HEK293 (cell line): ENCODE results near the gene PDE3A.

Source experiments
- CTCF ChIA-PET: fragments of 350-600 bp; formaldehyde crosslinking; extraction: SDS; loops from one replicate; lab custom pipeline; 2021; ENCODE audit warnings: antibody characterized with exemption; lab: Yijun Ruan, JAX
- POLR2A ChIA-PET: fragments of 300-600 bp; formaldehyde crosslinking; extraction: SDS; loops from one replicate; lab custom pipeline; 2020; ENCODE audit warnings: antibody characterized with exemption, inconsistent platforms; lab: Yijun Ruan, JAX
- H3K27ac ChIP-seq: fragments of 200-500 bp; sonication (Bioruptor generic); 2 replicates; pipeline ENCODE4 v1.5.1; 2014; ENCODE audit warnings: low read depth, low read length, control low read depth, inconsistent platforms; ENCODE audit errors: extremely low read depth
- H3K36me3 ChIP-seq, 2 experiments: fragments of 200-500 bp in 1 of 2; sonication (Bioruptor generic) in 1 of 2; 1 replicate in 1 of 2; 2 replicates in 1 of 2; pipeline ENCODE4 v1.5.1; 2014 to 2017; ENCODE audit warnings: inconsistent platforms in 2 of 2, low read length in 2 of 2; ENCODE audit not compliant: control insufficient read depth in 2 of 2, insufficient read depth in 1 of 2
- H3K4me1 ChIP-seq: fragments of 200-500 bp; sonication (Bioruptor generic); 2 replicates; pipeline ENCODE4 v1.5.1; 2014; ENCODE audit warnings: mild to moderate bottlenecking, low read length, inconsistent platforms; ENCODE audit not compliant: control insufficient read depth, insufficient read depth
- H3K4me3 ChIP-seq: 2 replicates; pipeline ENCODE4 v1.5.1; 2011; ENCODE audit warnings: low read depth, mild to moderate bottlenecking, control low read depth, low read length, moderate library complexity
- H3K9me3 ChIP-seq: fragments of 200-500 bp; sonication (Bioruptor generic); 2 replicates; pipeline ENCODE4 v1.5.1; 2014; ENCODE audit warnings: low read depth, low read length, inconsistent platforms; ENCODE audit not compliant: control insufficient read depth, insufficient read depth
- KLF16 ChIP-seq: fragments of 450-650 bp; formaldehyde crosslinking; IDR thresholded peaks from 2 replicates; pipeline ENCODE4 v1.5.1; 2017; ENCODE audit warnings: missing biosample characterization, missing genetic modification characterization
- KLF8 ChIP-seq: fragments of 450-650 bp; formaldehyde crosslinking; IDR thresholded peaks from 2 replicates; pipeline ENCODE4 v1.5.1; 2016; ENCODE audit warnings: missing biosample characterization, missing genetic modification characterization
- ZBTB1 ChIP-seq: fragments of 450-650 bp; formaldehyde crosslinking; IDR thresholded peaks from 2 replicates; pipeline ENCODE4 v1.5.1; 2016; ENCODE audit warnings: missing biosample characterization, missing genetic modification characterization
- ZNF202 ChIP-seq: fragments of 450-650 bp; formaldehyde crosslinking; IDR thresholded peaks from 2 replicates; pipeline ENCODE4 v1.5.1; 2016; ENCODE audit warnings: missing biosample characterization, missing genetic modification characterization, borderline replicate concordance
- ZNF248 ChIP-seq: fragments of 450-650 bp; formaldehyde crosslinking; IDR thresholded peaks from 2 replicates; pipeline ENCODE4 v1.5.1; 2017; ENCODE audit warnings: missing biosample characterization, missing genetic modification characterization
- ZNF37A ChIP-seq: fragments of 450-650 bp; IDR thresholded peaks from 2 replicates; pipeline ENCODE4 v1.5.1; 2018; ENCODE audit warnings: missing biosample characterization, missing genetic modification characterization
- ZNF626 ChIP-seq: fragments of 450-650 bp; sonication (Bioruptor Pico); formaldehyde crosslinking; IDR thresholded peaks from 2 replicates; pipeline ENCODE4 v1.5.1; 2018; ENCODE audit warnings: missing biosample characterization, missing genetic modification characterization, inconsistent platforms
- ZNF664 ChIP-seq: fragments of 450-650 bp; formaldehyde crosslinking; IDR thresholded peaks from 2 replicates; pipeline ENCODE4 v1.5.1; 2016; ENCODE audit warnings: missing biosample characterization, missing genetic modification characterization
- ZNF707 ChIP-seq: fragments of 450-650 bp; formaldehyde crosslinking; IDR thresholded peaks from 2 replicates; pipeline ENCODE4 v1.5.1; 2016; ENCODE audit warnings: missing biosample characterization, missing genetic modification characterization
- ZNF791 ChIP-seq: fragments of 450-650 bp; formaldehyde crosslinking; IDR thresholded peaks from 2 replicates; pipeline ENCODE4 v1.5.1; 2016; ENCODE audit warnings: missing biosample characterization, missing genetic modification characterization
- TF ChIP-seq, protein P1 (sequence below): fragments of 450-650 bp; formaldehyde crosslinking; IDR thresholded peaks from 2 replicates; pipeline ENCODE4 v1.5.1; 2016; ENCODE audit warnings: missing biosample characterization, missing genetic modification characterization
- TF ChIP-seq, protein P2 (sequence below): fragments of 450-650 bp; formaldehyde crosslinking; IDR thresholded peaks from 2 replicates; pipeline ENCODE4 v1.5.1; 2016; ENCODE audit warnings: missing biosample characterization, missing genetic modification characterization
- TF ChIP-seq, protein P3 (sequence below): fragments of 450-650 bp; formaldehyde crosslinking; IDR thresholded peaks from 2 replicates; pipeline ENCODE4 v1.5.1; 2016; ENCODE audit warnings: missing biosample characterization, missing genetic modification characterization
- TF ChIP-seq, protein P4 (sequence below): fragments of 450-650 bp; formaldehyde crosslinking; IDR thresholded peaks from 2 replicates; pipeline ENCODE4 v1.5.1; 2016; ENCODE audit warnings: missing biosample characterization, missing genetic modification characterization

The PDE3A gene

DNA sequence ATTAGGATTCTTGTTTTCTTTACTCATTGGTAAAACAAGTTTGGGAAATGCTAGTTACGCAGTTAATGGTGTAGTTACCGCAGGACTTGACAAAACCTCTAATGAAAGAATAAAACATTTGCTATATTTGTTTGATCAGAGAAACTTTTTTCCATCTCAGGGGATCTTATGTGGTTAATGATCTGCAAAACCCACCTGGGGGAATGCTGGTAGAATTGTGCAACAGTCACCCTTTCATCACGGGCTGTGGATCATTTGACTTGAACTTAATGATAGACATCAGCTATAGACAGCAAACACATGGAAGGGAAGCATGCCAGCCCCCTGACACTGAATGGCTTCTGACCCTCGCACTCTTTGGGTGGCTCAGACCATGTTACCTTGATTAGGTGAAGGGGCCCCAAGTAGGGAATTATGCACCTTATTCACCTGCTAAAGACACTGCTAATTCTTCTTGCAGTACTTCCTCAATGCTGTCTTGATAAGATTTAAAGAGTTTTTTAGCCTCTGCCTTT lies 84.2 kb downstream of the PDE3A start (continued):
- TF ChIP-seq, protein P1, sequence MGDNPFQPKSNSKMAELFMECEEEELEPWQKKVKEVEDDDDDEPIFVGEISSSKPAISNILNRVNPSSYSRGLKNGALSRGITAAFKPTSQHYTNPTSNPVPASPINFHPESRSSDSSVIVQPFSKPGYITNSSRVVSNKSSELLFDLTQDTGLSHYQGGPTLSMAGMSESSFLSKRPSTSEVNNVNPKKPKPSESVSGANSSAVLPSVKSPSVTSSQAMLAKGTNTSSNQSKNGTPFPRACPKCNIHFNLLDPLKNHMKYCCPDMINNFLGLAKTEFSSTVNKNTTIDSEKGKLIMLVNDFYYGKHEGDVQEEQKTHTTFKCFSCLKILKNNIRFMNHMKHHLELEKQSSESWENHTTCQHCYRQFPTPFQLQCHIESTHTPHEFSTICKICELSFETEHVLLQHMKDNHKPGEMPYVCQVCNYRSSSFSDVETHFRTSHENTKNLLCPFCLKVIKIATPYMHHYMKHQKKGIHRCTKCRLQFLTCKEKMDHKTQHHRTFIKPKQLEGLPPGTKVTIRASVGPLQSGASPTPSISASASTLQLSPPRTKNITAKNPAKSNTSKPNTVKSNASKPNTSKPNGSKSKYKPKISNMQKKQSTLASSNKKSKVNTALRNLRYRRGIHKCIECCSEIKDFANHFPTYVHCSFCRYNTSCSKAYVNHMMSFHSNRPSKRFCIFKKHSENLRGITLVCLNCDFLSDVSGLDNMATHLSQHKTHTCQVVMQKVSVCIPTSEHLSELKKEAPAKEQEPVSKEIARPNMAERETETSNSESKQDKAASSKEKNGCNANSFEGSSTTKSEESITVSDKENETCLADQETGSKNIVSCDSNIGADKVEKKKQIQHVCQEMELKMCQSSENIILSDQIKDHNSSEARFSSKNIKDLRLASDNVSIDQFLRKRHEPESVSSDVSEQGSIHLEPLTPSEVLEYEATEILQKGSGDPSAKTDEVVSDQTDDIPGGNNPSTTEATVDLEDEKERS (tag by site-specific recombination) = no peak

DNA sequence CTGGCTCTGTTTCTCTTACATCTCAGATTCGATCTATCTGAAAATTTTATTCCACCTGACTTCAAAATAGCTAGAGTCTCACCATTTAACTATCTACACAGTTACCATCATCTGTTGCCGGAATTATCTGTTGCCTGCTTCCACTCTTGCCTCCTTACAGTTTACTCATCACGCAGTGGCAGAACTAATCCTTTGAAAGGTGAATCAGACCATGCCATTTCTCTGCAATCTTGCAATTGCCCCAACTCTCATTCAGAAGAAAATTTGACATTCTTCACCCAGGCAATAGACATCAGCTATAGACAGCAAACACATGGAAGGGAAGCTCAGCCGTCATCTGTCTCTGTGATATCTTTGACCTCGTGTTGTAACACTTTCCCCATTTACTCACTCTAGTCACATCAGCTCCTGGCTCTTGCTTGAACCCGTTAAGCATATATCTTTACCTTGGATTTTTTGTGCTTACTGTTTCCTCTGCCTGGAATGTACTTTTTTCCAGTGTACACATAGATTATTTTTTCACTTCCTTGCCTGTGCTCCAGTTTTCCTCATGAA lies 85.5 kb downstream of the PDE3A start:
- POLR2A ChIA-PET = no interaction called here

More for the DNA sequence above, 85.5 kb downstream of the PDE3A start:
- Histone ChIP-seq H3K36me3 (no peaks in the 10 kb centered on the region), H3K9me3 (no peaks in the 10 kb centered on the region), H3K4me3 (no peak overlapping the region), H3K27ac (no peak overlapping the region), H3K4me1 (no peaks in the 10 kb centered on the region)
- CTCF ChIA-PET = interaction anchor here (0.6 kb wide), 3 partner anchors 11 to 1515 kb away, joined by 3 read pairs; no protein-coding TSS in a partner anchor
- TF ChIP-seq, protein P2, sequence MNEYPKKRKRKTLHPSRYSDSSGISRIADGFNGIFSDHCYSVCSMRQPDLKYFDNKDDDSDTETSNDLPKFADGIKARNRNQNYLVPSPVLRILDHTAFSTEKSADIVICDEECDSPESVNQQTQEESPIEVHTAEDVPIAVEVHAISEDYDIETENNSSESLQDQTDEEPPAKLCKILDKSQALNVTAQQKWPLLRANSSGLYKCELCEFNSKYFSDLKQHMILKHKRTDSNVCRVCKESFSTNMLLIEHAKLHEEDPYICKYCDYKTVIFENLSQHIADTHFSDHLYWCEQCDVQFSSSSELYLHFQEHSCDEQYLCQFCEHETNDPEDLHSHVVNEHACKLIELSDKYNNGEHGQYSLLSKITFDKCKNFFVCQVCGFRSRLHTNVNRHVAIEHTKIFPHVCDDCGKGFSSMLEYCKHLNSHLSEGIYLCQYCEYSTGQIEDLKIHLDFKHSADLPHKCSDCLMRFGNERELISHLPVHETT = no peak
- TF ChIP-seq ZNF37A (tag by site-specific recombination) (no peak), ZNF707 (no peak), KLF16 (tag by site-specific recombination) (no peak), ZNF248 (no peak), ZBTB1 (tag by site-specific recombination) (no peak), KLF8 (tag by site-specific recombination) (no peak), ZNF791 (tag by site-specific recombination) (no peak), ZNF664 (no peak), ZNF202 (tag by site-specific recombination) (no peak), ZNF626 (tag by site-specific recombination) (no peak)
- TF ChIP-seq, protein P3, sequence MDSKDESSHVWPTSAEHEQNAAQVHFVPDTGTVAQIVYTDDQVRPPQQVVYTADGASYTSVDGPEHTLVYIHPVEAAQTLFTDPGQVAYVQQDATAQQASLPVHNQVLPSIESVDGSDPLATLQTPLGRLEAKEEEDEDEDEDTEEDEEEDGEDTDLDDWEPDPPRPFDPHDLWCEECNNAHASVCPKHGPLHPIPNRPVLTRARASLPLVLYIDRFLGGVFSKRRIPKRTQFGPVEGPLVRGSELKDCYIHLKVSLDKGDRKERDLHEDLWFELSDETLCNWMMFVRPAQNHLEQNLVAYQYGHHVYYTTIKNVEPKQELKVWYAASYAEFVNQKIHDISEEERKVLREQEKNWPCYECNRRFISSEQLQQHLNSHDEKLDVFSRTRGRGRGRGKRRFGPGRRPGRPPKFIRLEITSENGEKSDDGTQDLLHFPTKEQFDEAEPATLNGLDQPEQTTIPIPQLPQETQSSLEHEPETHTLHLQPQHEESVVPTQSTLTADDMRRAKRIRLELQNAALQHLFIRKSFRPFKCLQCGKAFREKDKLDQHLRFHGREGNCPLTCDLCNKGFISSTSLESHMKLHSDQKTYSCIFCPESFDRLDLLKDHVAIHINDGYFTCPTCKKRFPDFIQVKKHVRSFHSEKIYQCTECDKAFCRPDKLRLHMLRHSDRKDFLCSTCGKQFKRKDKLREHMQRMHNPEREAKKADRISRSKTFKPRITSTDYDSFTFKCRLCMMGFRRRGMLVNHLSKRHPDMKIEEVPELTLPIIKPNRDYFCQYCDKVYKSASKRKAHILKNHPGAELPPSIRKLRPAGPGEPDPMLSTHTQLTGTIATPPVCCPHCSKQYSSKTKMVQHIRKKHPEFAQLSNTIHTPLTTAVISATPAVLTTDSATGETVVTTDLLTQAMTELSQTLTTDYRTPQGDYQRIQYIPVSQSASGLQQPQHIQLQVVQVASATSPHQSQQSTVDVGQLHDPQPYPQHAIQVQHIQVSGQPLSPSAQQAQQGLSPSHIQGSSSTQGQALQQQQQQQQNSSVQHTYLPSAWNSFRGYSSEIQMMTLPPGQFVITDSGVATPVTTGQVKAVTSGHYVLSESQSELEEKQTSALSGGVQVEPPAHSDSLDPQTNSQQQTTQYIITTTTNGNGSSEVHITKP (tag by site-specific recombination) = no peak
- TF ChIP-seq, protein P4, sequence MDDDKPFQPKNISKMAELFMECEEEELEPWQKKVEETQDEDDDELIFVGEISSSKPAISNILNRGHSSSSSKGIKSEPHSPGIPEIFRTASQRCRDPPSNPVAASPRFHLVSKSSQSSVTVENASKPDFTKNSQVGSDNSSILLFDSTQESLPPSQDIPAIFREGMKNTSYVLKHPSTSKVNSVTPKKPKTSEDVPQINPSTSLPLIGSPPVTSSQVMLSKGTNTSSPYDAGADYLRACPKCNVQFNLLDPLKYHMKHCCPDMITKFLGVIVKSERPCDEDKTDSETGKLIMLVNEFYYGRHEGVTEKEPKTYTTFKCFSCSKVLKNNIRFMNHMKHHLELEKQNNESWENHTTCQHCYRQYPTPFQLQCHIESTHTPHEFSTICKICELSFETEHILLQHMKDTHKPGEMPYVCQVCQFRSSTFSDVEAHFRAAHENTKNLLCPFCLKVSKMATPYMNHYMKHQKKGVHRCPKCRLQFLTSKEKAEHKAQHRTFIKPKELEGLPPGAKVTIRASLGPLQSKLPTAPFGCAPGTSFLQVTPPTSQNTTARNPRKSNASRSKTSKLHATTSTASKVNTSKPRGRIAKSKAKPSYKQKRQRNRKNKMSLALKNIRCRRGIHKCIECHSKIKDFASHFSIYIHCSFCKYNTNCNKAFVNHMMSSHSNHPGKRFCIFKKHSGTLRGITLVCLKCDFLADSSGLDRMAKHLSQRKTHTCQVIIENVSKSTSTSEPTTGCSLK (tag by site-specific recombination) = no peak
